ENCODE results near the gene GTSE1. TPM values are rescaled to one million over a fixed set of nuclear protein-coding genes. Genes with fewer than 3 reads are reported as not detected.
"Not testable (repeated sequence)": the region's sequence is repeated elsewhere in the genome, so short reads cannot be mapped to it uniquely, and the experiment has no call there.

The GTSE1 gene
- polyA plus RNA-seq, 3 donors: 0.04 TPM; not detected in 2

GRCh38 chr22:46265627-46266026, 31.0 kb upstream of the GTSE1 start:
- H3K9me3 ChIP-seq (replicated peaks in 1 of 2; ENCODE audit: control insufficient read depth in 1 of 2, insufficient read depth in 1 of 2, low read length in 2 of 2): peaks cover 4 to 11% of the 10 kb centered on the region in 2 donors
- H3K27ac Mint-ChIP-seq; H4K20me1 ChIP-seq (ENCODE audit: insufficient read depth, low read length); DNase-seq; H3K4me3 ChIP-seq (replicated peaks in 1 of 3; ENCODE audit: low read depth in 2 of 3, low read length in 3 of 3); intact Hi-C loops (cut with micrococcal nuclease); H2AFZ ChIP-seq (ENCODE audit: insufficient read depth, low read depth, low read length, poor library complexity, severe bottlenecking); H3K9ac ChIP-seq (ENCODE audit: insufficient read depth, low read length, poor library complexity, severe bottlenecking); H3K36me3 ChIP-seq (replicated peaks in 1 of 2; ENCODE audit: control insufficient read depth in 1 of 2, insufficient read depth in 2 of 2, low read length in 2 of 2); H3K27ac ChIP-seq (ENCODE audit: low read depth in 1 of 2, low read length in 2 of 2); H3K4me2 ChIP-seq (replicated peaks; ENCODE audit: extremely low read depth, low read length, poor library complexity, severe bottlenecking): not testable (repeated sequence)
- H3K4me3 Mint-ChIP-seq: peak overlapping the region in 1 of 2 donors; percentile 36
- peaks cover 22 to 27% of the 10 kb centered on the region in 2 donors for H3K36me3 Mint-ChIP-seq
- WGBS (ENCODE audit: insufficient coverage): 97% methylated on average over 3 of the region's 4 CpGs
- peaks cover 14 to 29% of the 10 kb centered on the region in 2 donors for H3K4me1 ChIP-seq (ENCODE audit: control insufficient read depth in 1 of 2, insufficient read depth in 2 of 2, low read length in 2 of 2)
- peaks cover 12% of the 10 kb centered on the region for H3K79me2 ChIP-seq (ENCODE audit: insufficient read depth, low read length)
- H3K27me3 Mint-ChIP-seq (ENCODE audit: low read depth in 3 of 3): peaks cover 28 to 37% (median 28%) of the 10 kb centered on the region in 3 donors
- peaks cover 22% of the 10 kb centered on the region for H3K4me1 Mint-ChIP-seq
- H3K9me3 Mint-ChIP-seq: peaks cover 14 to 33% (median 23%) of the 10 kb centered on the region in 7 donors
- peaks cover 2 to 27% of the 10 kb centered on the region in 2 donors for H3K27me3 ChIP-seq (ENCODE audit: control insufficient read depth in 2 of 2, insufficient read depth in 2 of 2, low read length in 2 of 2)

GRCh38 chr22:46267431-46268279, 29.0 kb upstream of the GTSE1 start, which contains the start of gene TTC38:
Gene TTC38, plus strand, starts transcription at chr22:46268008. Its CDS starts 32 bp downstream, at chr22:46268040.
- peaks cover 22% of the 10 kb centered on the region for H3K4me1 Mint-ChIP-seq
- peak; percentile 53 to 61 (median 58) for DNase-seq
- peaks cover 14 to 21% (median 17%) of the 10 kb centered on the region in 3 donors for H3K27me3 Mint-ChIP-seq (ENCODE audit: low read depth in 3 of 3)
- Histone ChIP-seq H3K9ac (ENCODE audit: insufficient read depth, low read length, poor library complexity, severe bottlenecking) (peak within 1 kb of the TSS; percentile 82), H3K4me3 (replicated peaks in 1 of 3; ENCODE audit: low read depth in 2 of 3, low read length in 3 of 3) (peak within 1 kb of the TSS; percentile 68 to 89 (median 74)), H3K27ac (ENCODE audit: low read depth in 1 of 2, low read length in 2 of 2) (peak within 1 kb of the TSS in 1 of 2 donors; percentile 73), H3K27me3 (ENCODE audit: control insufficient read depth in 2 of 2, insufficient read depth in 2 of 2, low read length in 2 of 2) (peaks cover 0 to 8% of the 10 kb centered on the region in 2 donors), H3K4me1 (ENCODE audit: control insufficient read depth in 1 of 2, insufficient read depth in 2 of 2, low read length in 2 of 2) (peaks cover 14 to 29% of the 10 kb centered on the region in 2 donors), H4K20me1 (ENCODE audit: insufficient read depth, low read length) (no peaks in the 10 kb centered on the region), H3K36me3 (replicated peaks in 1 of 2; ENCODE audit: control insufficient read depth in 1 of 2, insufficient read depth in 2 of 2, low read length in 2 of 2) (peaks cover 5 to 11% of the 10 kb centered on the region in 2 donors), H3K9me3 (replicated peaks in 1 of 2; ENCODE audit: control insufficient read depth in 1 of 2, insufficient read depth in 1 of 2, low read length in 2 of 2) (peaks cover 0 to 5% of the 10 kb centered on the region in 2 donors), H3K4me2 (replicated peaks; ENCODE audit: extremely low read depth, low read length, poor library complexity, severe bottlenecking) (peak within 1 kb of the TSS; percentile 86), H2AFZ (ENCODE audit: insufficient read depth, low read depth, low read length, poor library complexity, severe bottlenecking) (peak within 1 kb of the TSS; percentile 96), H3K79me2 (ENCODE audit: insufficient read depth, low read length) (peaks cover 12% of the 10 kb centered on the region)
- under 1% methylated on average over 74 of the region's 74 CpGs for WGBS (ENCODE audit: insufficient coverage)
- H3K27ac Mint-ChIP-seq: peak within 1 kb of the TSS in 4 of 7 donors; percentile 41 to 76 (median 72)
- H3K4me3 Mint-ChIP-seq: peak within 1 kb of the TSS; percentile 92 to 93
- no peak for TF ChIP-seq CTCF (IDR thresholded peaks at IDR 0.05)
- H3K9me3 Mint-ChIP-seq: peaks cover 10 to 24% (median 15%) of the 10 kb centered on the region in 7 donors
- peaks cover 28 to 32% of the 10 kb centered on the region in 2 donors for H3K36me3 Mint-ChIP-seq
- intact Hi-C loops (cut with micrococcal nuclease): no loop called here
